Peyer's patch (tissue), 4 donors: ENCODE data around the gene ARPC1A.
"Not testable (repeated sequence)": the region's sequence is repeated elsewhere in the genome, so short reads cannot be mapped to it uniquely, and the experiment has no call there.

Experiments
- POLR2A ChIP-seq, 2 donors: fragments of 450-650 bp; IDR thresholded peaks; one replicate each; pipeline ENCODE4 v1.5.1; 2017; ENCODE audit warnings: antibody characterized with exemption in 2 of 2, mild to moderate bottlenecking in 2 of 2, moderate library complexity in 2 of 2
- TF ChIP-seq, protein P1 (sequence below), 6 experiments: fragments of 450-650 bp in 4 of 6; fragments of 200-600 bp in 2 of 6; sonication (generic) in 1 of 6; IDR thresholded peaks; one replicate each; pipeline ENCODE4 v1.5.1; 2017 to 2019; ENCODE audit warnings: antibody characterized with exemption in 6 of 6, mild to moderate bottlenecking in 3 of 6, moderate library complexity in 1 of 6

DNA sequence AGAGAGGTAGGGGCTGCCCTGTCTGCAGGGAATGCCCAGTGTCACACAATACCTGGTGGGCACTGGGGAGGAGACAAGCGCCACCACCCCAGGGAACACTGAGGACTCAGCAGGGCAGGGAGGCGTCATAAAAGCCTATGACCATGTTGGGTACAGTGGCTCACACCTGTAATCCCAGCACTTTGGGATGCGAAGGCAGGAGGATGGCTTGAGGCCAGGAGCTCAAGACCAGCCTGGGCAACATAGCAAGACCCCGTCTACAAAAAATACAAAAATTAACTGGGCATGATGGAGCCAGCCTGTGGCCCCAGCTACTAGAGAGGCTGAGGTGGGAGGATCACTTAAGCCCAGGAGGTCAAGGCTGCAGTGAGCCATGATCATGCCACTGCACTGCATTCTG is 41.5 kb upstream of the ARPC1A start:
- TF ChIP-seq, protein P1, sequence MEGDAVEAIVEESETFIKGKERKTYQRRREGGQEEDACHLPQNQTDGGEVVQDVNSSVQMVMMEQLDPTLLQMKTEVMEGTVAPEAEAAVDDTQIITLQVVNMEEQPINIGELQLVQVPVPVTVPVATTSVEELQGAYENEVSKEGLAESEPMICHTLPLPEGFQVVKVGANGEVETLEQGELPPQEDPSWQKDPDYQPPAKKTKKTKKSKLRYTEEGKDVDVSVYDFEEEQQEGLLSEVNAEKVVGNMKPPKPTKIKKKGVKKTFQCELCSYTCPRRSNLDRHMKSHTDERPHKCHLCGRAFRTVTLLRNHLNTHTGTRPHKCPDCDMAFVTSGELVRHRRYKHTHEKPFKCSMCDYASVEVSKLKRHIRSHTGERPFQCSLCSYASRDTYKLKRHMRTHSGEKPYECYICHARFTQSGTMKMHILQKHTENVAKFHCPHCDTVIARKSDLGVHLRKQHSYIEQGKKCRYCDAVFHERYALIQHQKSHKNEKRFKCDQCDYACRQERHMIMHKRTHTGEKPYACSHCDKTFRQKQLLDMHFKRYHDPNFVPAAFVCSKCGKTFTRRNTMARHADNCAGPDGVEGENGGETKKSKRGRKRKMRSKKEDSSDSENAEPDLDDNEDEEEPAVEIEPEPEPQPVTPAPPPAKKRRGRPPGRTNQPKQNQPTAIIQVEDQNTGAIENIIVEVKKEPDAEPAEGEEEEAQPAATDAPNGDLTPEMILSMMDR (IDR thresholded peaks at IDR 0.05) = not testable (repeated sequence)
- TF ChIP-seq POLR2A (IDR thresholded peaks at IDR 0.05) = not testable (repeated sequence)
